HPDE6-E6E7 (cell line): Measurements from ENCODE around the gene IRAK2.
"Not testable (repeated sequence)": the region's sequence is repeated elsewhere in the genome, so short reads cannot be mapped to it uniquely, and the experiment has no call there.

ENCODE experiments used
- DNase-seq: peaks from one replicate; pipeline ENCODE4 v3.0.0; 2011; ENCODE audit warnings: missing footprints; ENCODE audit errors: extremely low spot score

IRAK2 gene, protein sequence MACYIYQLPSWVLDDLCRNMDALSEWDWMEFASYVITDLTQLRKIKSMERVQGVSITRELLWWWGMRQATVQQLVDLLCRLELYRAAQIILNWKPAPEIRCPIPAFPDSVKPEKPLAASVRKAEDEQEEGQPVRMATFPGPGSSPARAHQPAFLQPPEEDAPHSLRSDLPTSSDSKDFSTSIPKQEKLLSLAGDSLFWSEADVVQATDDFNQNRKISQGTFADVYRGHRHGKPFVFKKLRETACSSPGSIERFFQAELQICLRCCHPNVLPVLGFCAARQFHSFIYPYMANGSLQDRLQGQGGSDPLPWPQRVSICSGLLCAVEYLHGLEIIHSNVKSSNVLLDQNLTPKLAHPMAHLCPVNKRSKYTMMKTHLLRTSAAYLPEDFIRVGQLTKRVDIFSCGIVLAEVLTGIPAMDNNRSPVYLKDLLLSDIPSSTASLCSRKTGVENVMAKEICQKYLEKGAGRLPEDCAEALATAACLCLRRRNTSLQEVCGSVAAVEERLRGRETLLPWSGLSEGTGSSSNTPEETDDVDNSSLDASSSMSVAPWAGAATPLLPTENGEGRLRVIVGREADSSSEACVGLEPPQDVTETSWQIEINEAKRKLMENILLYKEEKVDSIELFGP

DNA sequence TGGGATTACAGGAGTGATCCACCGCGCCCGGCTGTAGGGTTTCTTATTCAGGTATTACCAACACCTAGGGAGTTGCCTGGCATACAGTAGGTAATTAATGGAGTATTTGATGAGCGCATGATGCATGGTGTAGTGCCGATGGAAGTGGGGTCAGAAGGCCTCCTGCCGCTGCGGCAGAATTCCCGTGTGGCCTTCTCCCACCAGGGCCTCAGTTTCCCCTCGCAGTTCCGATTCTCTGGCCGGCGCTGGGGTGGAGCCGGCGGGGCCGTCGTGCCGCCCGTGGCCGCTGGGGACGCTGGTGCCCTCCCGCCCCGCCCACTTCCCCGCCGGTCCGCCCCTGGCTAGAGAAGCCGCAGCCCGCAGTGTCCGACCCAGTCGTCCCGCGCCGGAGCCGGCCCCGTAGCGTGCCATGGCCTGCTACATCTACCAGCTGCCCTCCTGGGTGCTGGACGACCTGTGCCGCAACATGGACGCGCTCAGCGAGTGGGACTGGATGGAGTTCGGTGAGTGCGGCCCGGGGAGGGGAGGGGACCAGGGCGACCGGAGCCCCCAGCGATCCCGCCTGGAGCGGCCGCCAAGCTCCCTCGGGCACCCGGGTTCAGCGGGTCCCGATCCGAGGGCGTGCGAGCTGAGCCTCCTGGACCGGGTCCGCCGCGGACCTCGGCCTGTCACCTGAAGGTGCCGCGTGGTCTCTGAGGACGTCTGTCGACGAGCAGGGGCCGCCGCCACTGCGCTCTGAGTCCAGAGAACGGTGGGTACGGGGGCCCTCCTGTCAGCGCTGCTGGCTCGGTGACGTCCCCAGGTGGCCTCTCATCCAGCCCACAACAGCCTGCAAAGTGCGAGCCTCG is at the start of gene IRAK2:
Gene IRAK2, plus strand, starts transcription at position 374 of the 848 bp plus-strand sequence. Its CDS starts 36 bp downstream, at position 410.
- peak; percentile 14 for DNase-seq

DNA sequence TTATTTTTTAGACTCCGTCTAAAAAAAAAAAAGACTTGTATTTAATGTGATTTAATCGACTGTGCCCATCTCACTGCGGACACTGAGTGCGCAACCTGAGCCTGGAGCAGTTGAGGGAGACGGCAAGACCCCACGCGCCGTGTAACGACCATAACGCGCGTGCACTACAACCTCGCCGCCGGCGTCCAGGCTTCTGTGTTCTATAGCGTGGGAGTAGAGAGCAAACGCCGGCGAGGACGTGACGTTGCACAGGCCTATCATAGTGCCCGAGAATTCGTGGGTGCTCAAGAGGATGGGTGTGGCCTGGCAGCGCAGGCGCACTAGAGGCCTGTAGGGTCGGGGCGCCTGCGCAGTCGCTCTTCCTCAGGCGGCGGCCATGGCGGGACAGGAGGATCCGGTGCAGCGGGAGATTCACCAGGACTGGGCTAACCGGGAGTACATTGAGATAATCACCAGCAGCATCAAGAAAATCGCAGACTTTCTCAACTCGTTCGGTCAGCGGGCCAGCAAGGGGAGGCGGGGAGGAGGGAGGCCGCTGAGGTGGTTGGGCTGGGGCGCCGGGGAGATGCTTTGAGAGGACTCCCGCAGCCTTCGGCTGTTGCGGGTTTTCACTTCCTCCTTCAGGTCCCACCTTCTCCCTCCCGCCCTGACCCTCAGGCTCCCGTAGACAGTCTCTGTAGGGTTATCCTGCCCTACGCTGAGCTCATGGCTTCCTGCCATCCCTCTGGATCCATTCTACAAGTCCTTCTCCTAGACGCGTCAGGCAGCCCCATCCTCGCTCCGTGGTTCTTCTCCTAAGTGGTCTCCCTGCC is 49.2 kb upstream of the IRAK2 start, which contains the start of gene BRK1:
Gene BRK1, plus strand, starts transcription at position 350 of the 812 bp plus-strand sequence. Its CDS starts 27 bp downstream, at position 377.
- peak; percentile 84 for DNase-seq

DNA sequence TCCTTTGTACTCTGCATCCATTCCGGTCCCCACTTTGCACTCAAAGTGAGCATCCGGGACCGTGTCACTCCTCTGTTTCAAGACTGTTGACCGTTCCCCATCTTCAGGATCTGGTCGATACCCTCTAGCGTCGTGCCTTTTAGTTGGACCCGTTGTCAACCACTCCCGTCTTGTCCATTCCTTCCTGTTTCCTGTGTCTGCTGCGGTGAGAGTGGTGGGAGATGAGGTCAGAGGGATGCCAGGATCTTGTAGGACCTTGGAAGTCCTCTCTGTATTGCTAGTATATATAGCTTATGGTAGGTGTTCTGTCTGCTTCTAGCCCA is 48.6 kb upstream of the IRAK2 start:
- no peak for DNase-seq

DNA sequence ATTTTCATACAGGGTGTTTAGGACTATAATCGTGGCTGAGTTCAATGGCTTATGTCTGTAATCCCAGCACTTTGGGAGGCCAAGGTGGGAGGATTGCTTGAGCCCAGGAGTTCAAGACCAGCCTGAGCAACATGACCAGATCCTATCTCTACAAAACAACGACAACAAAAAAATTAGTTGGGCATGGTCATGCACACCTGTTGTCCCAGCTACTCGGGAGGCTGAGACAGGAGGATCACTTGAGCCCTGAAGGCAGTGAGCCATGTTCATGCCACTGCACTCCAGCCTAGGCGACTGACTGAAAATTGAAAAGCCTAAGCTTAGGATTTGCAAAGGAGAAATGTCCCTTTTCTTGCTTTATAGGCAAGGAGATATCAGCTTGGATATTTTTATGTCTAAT is 47.8 kb upstream of the IRAK2 start:
- DNase-seq, result no peak

DNA sequence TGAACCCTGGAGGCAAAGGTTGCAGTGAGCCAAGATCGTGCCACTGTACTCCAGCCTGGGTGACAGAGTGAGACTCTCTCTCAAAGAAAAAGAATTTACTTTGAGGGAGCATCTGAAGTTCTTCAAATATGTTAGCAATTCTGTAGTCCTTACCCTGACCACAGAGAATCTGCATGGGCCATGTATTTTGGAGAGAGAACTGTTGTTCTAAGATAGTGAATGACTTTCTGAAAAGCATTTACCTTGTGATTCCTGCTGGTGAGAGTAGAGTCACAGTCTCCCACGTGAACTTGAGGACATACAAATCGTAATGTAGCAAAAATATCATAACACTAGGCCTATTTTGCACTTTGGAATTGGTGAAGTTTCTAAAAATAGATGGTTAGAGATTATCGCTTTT is 45.3 kb upstream of the IRAK2 start:
- no peak for DNase-seq

DNA sequence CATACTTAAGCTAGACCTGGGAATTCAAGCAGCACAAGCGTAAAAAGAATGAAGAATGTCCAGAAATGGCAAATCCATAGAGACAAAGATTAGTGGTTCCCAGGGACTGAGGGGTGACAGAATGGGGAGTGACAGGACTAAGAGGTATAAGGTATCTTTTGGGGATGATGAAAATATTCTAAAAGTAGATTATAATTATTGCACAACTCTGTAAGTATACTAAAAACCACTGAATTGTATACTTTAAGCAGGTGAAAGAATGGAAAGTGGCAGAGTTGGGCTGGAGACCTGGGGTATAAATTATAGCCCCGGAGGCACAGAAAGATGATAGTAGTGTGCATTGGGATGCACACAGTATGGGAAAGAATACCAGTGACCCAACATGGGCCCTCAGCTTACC is 43.7 kb upstream of the IRAK2 start:
- DNase-seq, result no peak

DNA sequence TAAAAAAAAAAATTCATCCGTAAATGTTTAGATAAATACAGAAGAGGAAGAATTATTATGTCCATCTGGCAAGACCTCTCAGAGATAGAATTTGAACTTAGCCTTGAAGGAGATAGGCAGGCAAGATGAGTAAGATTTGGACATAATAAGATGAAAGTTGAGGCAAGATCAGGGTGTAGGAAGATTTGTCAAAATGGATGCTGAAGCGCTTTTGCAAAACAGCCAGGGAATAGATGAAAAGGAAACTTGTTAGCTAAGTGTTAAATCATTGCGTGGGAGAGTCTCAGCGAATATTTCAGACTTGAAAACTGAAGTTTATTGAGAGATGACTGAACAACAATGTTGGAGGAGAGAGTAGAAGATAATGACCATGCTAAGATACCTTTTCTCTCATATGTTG is 42.0 kb upstream of the IRAK2 start:
- no peak for DNase-seq

DNA sequence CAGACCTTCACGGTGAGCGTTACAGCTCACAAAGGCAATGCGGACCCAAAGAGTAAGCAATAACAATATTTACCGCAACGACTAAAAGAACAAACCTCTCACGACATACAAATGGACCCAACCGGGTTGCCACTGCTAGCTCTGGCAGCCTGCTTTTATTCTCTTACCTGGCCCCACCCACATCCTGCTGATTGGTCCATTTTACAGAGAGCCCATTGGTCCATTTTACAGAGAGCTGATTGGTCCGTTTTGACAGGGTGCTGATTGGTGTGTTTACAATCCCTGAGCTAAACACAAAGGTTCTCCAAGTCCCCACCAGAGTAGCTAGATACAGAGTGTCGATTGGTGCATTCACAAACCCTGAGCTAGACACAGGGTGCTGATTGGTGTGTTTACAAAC is 28.8 kb upstream of the IRAK2 start:
- not testable (repeated sequence) for DNase-seq

DNA sequence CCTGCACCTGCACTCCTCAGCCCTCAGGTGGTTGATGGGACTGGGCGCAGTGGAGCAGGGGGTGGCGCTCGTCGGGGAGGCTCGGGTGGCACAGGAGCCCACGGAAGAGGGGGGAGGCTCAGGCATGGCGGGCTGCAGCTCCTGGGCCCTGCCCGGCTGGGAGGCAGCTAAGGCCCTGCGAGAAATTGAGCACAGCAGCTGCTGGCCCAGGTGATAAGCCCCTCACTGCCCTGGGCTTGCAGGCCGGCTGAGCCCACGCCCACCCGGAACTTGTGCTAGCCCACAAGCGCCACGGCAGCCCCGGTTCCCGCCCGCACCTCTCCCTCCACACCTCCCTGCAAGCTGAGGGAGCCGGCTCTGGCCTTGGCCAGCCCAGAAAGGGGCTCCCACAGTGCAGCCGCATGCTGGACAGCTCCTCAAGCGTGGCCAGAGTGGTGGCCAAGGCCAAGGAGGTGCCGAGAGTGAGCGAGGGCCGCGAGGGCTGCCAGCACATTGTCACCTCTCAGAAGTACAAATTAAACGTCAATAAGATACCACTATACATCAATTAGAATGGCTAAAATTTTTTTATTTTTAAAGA is 28.2 kb upstream of the IRAK2 start:
- no peak for DNase-seq

DNA sequence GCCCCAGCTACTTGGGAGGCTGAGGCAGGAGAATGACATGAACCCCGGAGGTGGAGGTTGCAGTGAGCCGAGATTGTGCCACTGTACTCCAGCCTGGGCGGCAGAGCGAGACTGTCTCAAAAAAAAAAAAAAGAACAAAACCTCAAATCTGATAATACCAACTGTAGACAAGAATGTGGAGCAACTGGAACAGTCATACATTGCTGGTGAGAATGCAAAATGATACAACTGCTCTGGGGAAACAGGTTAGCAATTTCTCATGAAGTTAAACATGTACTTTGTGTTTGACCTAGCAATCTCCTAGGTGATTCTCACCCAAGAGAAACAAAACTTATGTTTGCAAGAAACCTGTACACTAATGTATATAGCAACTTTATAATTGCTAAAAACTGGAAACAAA is 27.5 kb upstream of the IRAK2 start:
- DNase-seq, result no peak

DNA sequence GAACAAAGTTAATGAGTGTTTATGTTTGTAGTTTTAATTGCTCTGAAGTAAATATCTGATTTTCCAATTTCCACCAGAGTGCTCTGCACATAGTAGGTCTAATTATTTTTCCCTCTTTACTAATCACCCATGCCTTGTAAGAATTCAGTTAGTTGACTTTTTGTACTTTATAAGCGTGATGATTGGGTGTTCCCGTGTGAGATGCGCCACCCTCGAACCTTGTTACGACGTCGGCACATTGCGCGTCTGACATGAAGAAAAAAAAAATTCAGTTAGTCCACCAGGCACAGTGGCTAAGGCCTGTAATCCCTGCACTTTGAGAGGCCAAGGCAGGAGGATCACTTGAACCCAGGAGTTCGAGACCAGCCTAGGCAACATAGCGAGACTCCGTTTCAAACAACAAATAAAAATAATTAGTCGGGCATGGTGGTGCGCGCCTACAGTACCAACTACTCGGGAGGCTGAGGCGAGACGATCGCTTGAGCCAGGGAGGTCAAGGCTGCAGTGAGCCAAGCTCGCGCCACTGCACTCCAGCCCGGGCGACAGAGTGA is 23.6 kb upstream of the IRAK2 start:
- DNase-seq, result no peak

DNA sequence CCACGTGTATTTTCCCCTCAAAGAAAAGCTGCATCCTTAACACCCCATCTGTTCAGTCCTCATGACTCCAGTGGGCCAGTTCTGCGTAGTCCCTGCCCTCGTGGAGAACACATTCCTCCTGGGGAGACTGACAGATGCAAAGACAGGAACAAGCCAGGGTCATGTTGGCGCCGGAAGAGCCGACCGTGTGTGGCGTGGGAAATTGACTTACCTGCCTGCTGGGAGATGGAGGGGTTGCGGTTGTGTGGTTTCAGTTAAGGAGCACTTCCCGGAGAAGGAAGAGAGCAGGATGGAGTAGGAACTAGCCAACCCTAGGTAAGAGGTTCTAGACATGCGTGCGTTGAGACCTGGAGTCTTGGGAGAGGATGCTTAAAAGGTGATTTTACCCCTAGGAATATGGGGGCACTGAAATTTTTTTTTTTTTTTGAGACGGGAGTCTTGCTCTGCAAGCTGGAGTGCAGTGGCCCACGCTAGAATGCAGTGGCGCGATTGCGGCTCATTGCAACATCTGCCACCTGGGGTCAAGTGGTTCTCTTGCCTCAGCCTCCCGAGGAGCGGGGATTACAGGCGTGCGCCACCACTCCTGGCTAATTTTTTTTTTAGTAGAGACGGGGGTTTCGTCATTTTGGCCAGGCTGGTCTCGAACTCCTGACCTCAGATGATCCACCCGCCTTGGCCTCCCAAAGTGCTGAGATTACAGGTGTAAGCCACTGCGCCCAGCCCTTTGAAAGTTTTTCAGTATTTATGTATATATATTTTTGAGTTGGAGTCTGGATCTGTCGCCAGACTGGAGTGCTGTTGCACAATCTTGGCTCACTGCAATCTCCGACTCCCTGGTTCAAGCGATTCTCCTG is 21.8 kb upstream of the IRAK2 start:
- DNase-seq, result no peak

DNA sequence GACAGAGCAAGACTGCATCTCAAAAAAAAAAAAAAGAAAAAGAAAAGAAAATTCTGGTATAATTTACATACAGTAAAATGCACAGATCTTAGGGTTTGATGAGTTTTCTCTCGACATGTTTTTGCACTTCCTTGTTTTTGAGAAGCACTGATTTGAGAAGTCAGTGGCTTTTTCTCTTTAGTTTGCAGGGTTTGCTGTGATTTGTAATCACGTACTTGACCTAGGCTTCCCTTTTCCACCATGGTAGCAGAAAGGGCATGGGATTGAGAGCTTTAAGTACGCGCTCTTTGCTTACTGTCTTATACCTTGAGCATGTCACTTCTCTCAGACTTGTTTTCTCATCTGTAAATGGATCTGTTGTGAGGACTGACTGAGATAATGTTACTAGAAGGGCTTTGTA is 19.0 kb upstream of the IRAK2 start:
- no peak for DNase-seq

DNA sequence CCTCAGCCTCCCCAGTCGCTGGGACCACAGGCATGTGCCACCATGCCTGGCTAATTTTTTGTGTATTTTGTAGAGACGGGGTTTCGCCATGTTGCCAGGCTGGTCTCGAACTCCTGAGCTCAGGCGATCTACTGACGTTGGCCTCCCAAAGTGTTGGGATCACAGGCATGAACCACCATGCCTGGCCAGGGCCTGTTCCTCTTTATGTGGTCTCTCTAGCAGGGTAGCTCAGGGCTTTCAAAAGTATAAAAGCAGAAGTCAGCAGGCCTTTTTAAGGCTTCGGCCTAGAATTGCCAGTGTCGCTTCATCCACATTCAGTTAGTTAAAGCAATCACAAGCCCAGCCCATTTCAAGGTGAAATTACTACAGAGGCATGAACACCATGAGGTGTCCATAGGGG is 15.5 kb upstream of the IRAK2 start:
- DNase-seq, result no peak

DNA sequence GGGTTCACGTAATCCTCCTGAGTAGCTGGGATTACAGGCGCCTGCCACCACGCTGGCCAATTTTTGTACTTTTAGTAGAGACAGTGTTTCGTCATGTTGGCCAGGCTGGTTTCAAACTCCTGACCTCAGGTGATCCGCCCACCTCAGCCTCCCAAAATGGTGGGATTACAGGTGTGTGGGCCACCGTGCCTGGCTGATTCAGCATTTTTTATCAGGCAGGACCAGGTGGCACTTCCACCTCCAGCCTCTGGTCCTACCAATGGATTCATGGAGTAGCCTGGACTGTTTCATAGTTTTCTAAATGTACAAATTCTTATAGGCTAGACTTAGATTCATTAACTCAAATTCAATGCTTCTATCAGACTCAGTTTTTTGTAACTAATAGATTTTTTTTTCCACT is 13.7 kb upstream of the IRAK2 start:
- no peak for DNase-seq

DNA sequence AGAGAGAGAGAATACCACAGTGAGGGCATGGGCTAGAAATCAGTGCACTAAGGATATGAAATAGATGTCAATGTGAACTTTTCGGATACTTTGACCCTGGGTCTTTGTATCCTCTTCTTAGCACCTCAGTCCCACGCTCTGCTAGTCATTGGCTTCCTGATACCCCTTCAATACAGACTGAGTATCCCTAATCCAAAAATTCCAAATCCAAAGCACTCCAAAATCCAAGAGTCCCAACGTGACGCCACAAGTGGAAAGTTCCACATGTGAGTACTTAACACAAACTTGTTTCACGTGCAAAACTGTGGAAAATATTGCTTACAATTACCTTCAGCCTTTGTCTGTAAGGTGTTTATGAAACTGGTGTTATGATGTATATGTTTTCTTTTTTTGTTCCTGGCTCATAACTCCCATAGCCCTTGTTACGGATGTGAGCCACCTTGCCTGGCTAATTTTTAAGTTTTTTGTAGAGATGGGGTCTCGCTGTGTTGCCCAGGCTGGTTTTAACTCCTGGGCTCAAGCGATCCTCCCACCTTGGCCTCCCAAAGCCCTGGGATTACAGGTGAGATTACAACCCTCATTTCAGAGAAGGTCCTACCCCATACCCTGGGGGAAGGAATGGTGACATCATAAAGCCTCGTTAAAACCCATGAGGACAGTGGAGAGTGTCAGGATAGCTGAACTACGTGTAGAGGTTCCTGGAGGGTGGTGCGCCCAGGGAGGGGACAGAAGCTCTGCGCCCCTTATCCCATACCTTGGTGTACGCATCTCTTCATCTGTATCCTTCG is 10.2 kb upstream of the IRAK2 start:
- DNase-seq, result no peak

DNA sequence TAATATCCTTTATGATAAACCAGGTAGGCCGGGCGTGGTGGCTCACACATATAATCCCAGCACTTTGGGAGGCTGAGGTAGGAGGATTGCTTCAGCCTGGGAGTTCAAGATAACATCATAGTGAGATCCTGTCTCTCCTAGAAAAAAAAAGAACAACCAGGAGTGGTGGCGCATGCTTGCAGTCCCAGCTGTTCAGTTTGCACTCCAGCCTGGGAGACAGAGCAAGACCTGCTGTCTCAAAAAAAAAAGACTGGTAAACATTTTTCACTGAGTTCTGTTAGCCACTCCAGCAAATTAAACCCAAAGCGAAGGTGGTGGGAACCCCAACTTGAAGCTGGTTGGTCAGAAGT is 9.6 kb upstream of the IRAK2 start:
- no peak for DNase-seq

DNA sequence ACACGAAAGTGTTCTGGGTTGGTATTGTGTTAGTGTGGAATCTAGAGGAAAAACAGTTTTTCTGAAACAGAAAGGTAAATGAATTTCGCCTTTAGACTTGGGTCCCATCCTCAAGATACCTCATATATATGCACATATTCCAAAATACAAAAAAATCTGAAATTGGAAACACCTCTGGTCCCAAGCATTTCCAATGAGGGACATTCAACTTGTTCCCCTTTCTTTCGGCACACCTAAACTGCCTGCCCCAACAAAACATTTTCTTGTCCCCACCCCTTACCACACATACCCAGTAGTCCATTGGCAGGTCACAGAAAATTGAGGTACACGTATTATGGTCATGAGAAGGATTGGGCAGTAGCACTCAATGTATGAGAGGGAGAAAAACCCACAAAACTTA is 9.1 kb upstream of the IRAK2 start:
- DNase-seq, result no peak

DNA sequence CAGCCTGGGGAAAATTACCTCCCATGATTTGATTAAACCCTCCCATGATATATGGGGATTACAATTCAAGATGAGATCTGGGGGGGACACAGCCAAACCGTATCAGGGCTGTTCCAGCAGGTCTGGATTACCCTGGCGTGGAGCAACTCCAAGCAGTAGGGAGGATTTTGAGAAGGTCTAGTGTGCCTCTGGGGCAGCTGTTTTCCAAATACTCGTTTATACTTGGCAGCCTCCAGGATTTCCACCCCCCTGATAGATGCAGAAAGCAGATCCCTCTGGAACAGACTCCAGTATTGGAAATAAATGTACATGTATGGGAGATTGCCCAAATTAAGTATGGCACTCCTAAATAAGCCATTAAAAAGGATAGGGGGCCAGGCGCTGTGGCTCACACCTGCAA is 7.7 kb upstream of the IRAK2 start:
- DNase-seq, result no peak
